ENCODE measurements around the gene SLC27A5. TPM values are rescaled to one million over a fixed set of nuclear protein-coding genes. Genes with fewer than 3 reads are reported as not detected.
"Not testable (repeated sequence)": the region's sequence is repeated elsewhere in the genome, so short reads cannot be mapped to it uniquely, and the experiment has no call there.

Gene SLC27A5
- total RNA-seq, 2 donors from 2014 or later = 6.6 to 7.7 TPM

- H3K4me1 Mint-ChIP-seq = peaks cover 21% of the 10 kb centered on the region
- H3K4me3 Mint-ChIP-seq, H3K27ac Mint-ChIP-seq: not testable (repeated sequence)
These were observed 40.8 kb downstream of the SLC27A5 start for GRCh38 chr19:58470837-58471543.

GRCh38 chr19:58469241-58470013 lies 42.4 kb downstream of the SLC27A5 start:
- no peak for ATAC-seq
- DNase-seq = no peak
- peaks cover 15% of the 10 kb centered on the region for H3K4me1 Mint-ChIP-seq
- no peaks in the 10 kb centered on the region for H3K27me3 Mint-ChIP-seq
- H3K9me3 ChIP-seq (ENCODE audit: control insufficient read depth, low read length, poor library complexity, severe bottlenecking) = no peaks in the 10 kb centered on the region
- no peak overlapping the region for H3K4me3 Mint-ChIP-seq
- peak overlapping the region; percentile 88 for H3K27ac Mint-ChIP-seq
- peaks cover 2% of the 10 kb centered on the region for H3K36me3 Mint-ChIP-seq (ENCODE audit: low read depth)

More at GRCh38 chr19:58470837-58471543, 40.8 kb downstream of the SLC27A5 start:
- not testable (repeated sequence) for ATAC-seq; H3K9me3 ChIP-seq (ENCODE audit: control insufficient read depth, low read length, poor library complexity, severe bottlenecking); DNase-seq; H3K27me3 Mint-ChIP-seq; H3K36me3 Mint-ChIP-seq (ENCODE audit: low read depth)

GRCh38 chr19:58468216-58468839 lies 43.5 kb downstream of the SLC27A5 start:
- H3K27ac Mint-ChIP-seq = peak overlapping the region; percentile 88
- ATAC-seq = no peak
- DNase-seq = no peak
- H3K36me3 Mint-ChIP-seq (ENCODE audit: low read depth) = peaks cover 2% of the 10 kb centered on the region
- no peaks in the 10 kb centered on the region for H3K9me3 ChIP-seq (ENCODE audit: control insufficient read depth, low read length, poor library complexity, severe bottlenecking)
- no peaks in the 10 kb centered on the region for H3K27me3 Mint-ChIP-seq
- H3K4me3 Mint-ChIP-seq = peak overlapping the region; percentile 89
- H3K4me1 Mint-ChIP-seq = peaks cover 13% of the 10 kb centered on the region

- peaks cover 2% of the 10 kb centered on the region for H3K36me3 Mint-ChIP-seq (ENCODE audit: low read depth)
- H3K4me1 Mint-ChIP-seq = peaks cover 13% of the 10 kb centered on the region
- H3K9me3 ChIP-seq (ENCODE audit: control insufficient read depth, low read length, poor library complexity, severe bottlenecking) = no peaks in the 10 kb centered on the region
- H3K4me3 Mint-ChIP-seq = peak within 1 kb of the TSS; percentile 89
- H3K27me3 Mint-ChIP-seq = no peaks in the 10 kb centered on the region
- H3K27ac Mint-ChIP-seq = peak within 1 kb of the TSS; percentile 88
- ATAC-seq (peak; percentile 95), DNase-seq (peak; percentile 94 to 95 (median 95))
These were observed 44.8 kb downstream of the SLC27A5 start, which contains the start of gene ZNF324 for GRCh38 chr19:58466760-58467589. ZNF324 (plus strand) TSS chr19:58467080; CDS start chr19:58469186, 2,106 bp downstream.

- H3K9me3 ChIP-seq (ENCODE audit: control insufficient read depth, low read length, poor library complexity, severe bottlenecking) = no peaks in the 10 kb centered on the region
- Mint-ChIP-seq H3K36me3 (ENCODE audit: low read depth) (peaks cover 2% of the 10 kb centered on the region), H3K27ac (peak overlapping the region; percentile 88), H3K4me3 (peak overlapping the region; percentile 89), H3K27me3 (no peaks in the 10 kb centered on the region), H3K4me1 (peaks cover 13% of the 10 kb centered on the region)
- DNase-seq (no peak), ATAC-seq (peak; percentile 15)
These were observed 45.6 kb downstream of the SLC27A5 start for GRCh38 chr19:58466089-58466759.

GRCh38 chr19:58460039-58460438 lies 51.8 kb downstream of the SLC27A5 start:
- Mint-ChIP-seq H3K36me3 (ENCODE audit: low read depth) (no peaks in the 10 kb centered on the region), H3K4me3 (no peak overlapping the region), H3K27me3 (no peaks in the 10 kb centered on the region), H3K4me1 (no peaks in the 10 kb centered on the region), H3K27ac (no peak overlapping the region)
- no peaks in the 10 kb centered on the region for H3K9me3 ChIP-seq (ENCODE audit: control insufficient read depth, low read length, poor library complexity, severe bottlenecking)
- DNase-seq (no peak), ATAC-seq (no peak)

- DNase-seq (no peak), ATAC-seq (no peak)
- Mint-ChIP-seq H3K27ac (no peak overlapping the region), H3K4me3 (no peak overlapping the region), H3K27me3 (no peaks in the 10 kb centered on the region), H3K4me1 (peaks cover 19% of the 10 kb centered on the region), H3K36me3 (ENCODE audit: low read depth) (peaks cover 2% of the 10 kb centered on the region)
- H3K9me3 ChIP-seq (ENCODE audit: control insufficient read depth, low read length, poor library complexity, severe bottlenecking) = no peaks in the 10 kb centered on the region
These were observed 55.7 kb downstream of the SLC27A5 start for GRCh38 chr19:58456111-58456510.

- no peak overlapping the region for H3K4me3 Mint-ChIP-seq
- no peaks in the 10 kb centered on the region for H3K9me3 ChIP-seq (ENCODE audit: control insufficient read depth, low read length, poor library complexity, severe bottlenecking)
- peaks cover 24% of the 10 kb centered on the region for H3K4me1 Mint-ChIP-seq
- no peaks in the 10 kb centered on the region for H3K27me3 Mint-ChIP-seq
- no peak for ATAC-seq
- no peak for DNase-seq
- peaks cover 2% of the 10 kb centered on the region for H3K36me3 Mint-ChIP-seq (ENCODE audit: low read depth)
- no peak overlapping the region for H3K27ac Mint-ChIP-seq
These were observed 56.5 kb downstream of the SLC27A5 start for GRCh38 chr19:58455306-58455705.

GRCh38 chr19:58453743-58454142 lies 58.0 kb downstream of the SLC27A5 start:
- DNase-seq (no peak), ATAC-seq (no peak)
- Mint-ChIP-seq H3K27me3 (no peaks in the 10 kb centered on the region), H3K4me1 (peaks cover 24% of the 10 kb centered on the region), H3K36me3 (ENCODE audit: low read depth) (peaks cover 2% of the 10 kb centered on the region), H3K27ac (no peak overlapping the region), H3K4me3 (peak overlapping the region; percentile 21)
- no peaks in the 10 kb centered on the region for H3K9me3 ChIP-seq (ENCODE audit: control insufficient read depth, low read length, poor library complexity, severe bottlenecking)

GRCh38 chr19:58451358-58452101 lies 60.3 kb downstream of the SLC27A5 start, which contains the start of gene ZNF324B:
ZNF324B (plus strand) TSS chr19:58451622; CDS start chr19:58453702, 2,080 bp downstream.
- H3K27me3 Mint-ChIP-seq = peaks cover 12% of the 10 kb centered on the region
- H3K4me1 Mint-ChIP-seq = peaks cover 24% of the 10 kb centered on the region
- ATAC-seq (peak; percentile 97), DNase-seq (peak; percentile 92 to 94 (median 92))
- peak within 1 kb of the TSS; percentile 88 for H3K4me3 Mint-ChIP-seq
- peaks cover 2% of the 10 kb centered on the region for H3K36me3 Mint-ChIP-seq (ENCODE audit: low read depth)
- H3K9me3 ChIP-seq (ENCODE audit: control insufficient read depth, low read length, poor library complexity, severe bottlenecking) = no peaks in the 10 kb centered on the region
- H3K27ac Mint-ChIP-seq = peak within 1 kb of the TSS; percentile 83

GRCh38 chr19:58450856-58451357 lies 60.9 kb downstream of the SLC27A5 start:
- H3K27me3 Mint-ChIP-seq = peaks cover 12% of the 10 kb centered on the region
- H3K9me3 ChIP-seq (ENCODE audit: control insufficient read depth, low read length, poor library complexity, severe bottlenecking) = no peaks in the 10 kb centered on the region
- DNase-seq (no peak), ATAC-seq (peak; percentile 35)
- H3K4me3 Mint-ChIP-seq = peak overlapping the region; percentile 88
- peaks cover 24% of the 10 kb centered on the region for H3K4me1 Mint-ChIP-seq
- peak overlapping the region; percentile 83 for H3K27ac Mint-ChIP-seq
- peaks cover 2% of the 10 kb centered on the region for H3K36me3 Mint-ChIP-seq (ENCODE audit: low read depth)

Data from T-helper 17 cell (primary cell).